PC-3 (cell line): ENCODE results near the gene OPHN1. TPM values are rescaled to one million over a fixed set of nuclear protein-coding genes. Genes with fewer than 3 reads are reported as not detected.

Experiments
- ATAC-seq: fragments of 200-7000 bp; cut with Tn5 transposase; 2 replicates; pipeline ENCODE4 v1.9.1; 2020; ENCODE audit warnings: mild to moderate bottlenecking, moderate library complexity
- BruUV-seq: library from RNA; stranded (reverse); fragments of 400-500 nt; replicated peaks from 2 replicates; lab custom pipeline; 2021; lab: Mats Ljungman, UMichigan
- CTCF ChIA-PET: fragments of 300-600 bp; sonication (Branson Sonifier 250); formaldehyde crosslinking; loops from one replicate; lab custom pipeline; 2022; ENCODE audit warnings: antibody characterized with exemption; lab: Charles Lee
- POLR2A ChIA-PET: fragments of 300-600 bp; sonication (Branson Sonifier 250); formaldehyde crosslinking; loops from one replicate; lab custom pipeline; 2022; ENCODE audit warnings: antibody characterized with exemption; ENCODE audit not compliant: unreplicated experiment; lab: Charles Lee
- DNase-seq: peaks from one replicate; pipeline ENCODE4 v3.0.0-alpha.2; 2015
- H2AFZ ChIP-seq: fragments of 300-600 bp; sonication (generic); 2 replicates; pipeline ENCODE4 v1.6.0; 2016; ENCODE audit warnings: antibody characterized with exemption, low read length
- H3F3A ChIP-seq: fragments of 300-600 bp; sonication (generic); one replicate; pipeline ENCODE4 v1.6.0; 2017; ENCODE audit warnings: antibody characterized with exemption, low read length, control low read depth, mild to moderate bottlenecking; ENCODE audit not compliant: unreplicated experiment
- H3K27ac ChIP-seq: fragments of 300-600 bp; sonication (generic); 2 replicates; pipeline ENCODE4 v1.5.1; 2016; ENCODE audit warnings: mild to moderate bottlenecking, low read length
- H3K27me3 ChIP-seq: fragments of 300-600 bp; sonication (generic); 2 replicates; pipeline ENCODE4 v1.6.1; 2016; ENCODE audit warnings: low read length, mixed read lengths
- H3K36me3 ChIP-seq: fragments of 300-600 bp; sonication (generic); 2 replicates; pipeline ENCODE4 v1.6.1; 2016; ENCODE audit warnings: low read depth, mixed run types, low read length, mixed read lengths
- H3K4me1 ChIP-seq: fragments of 300-600 bp; sonication (generic); 2 replicates; pipeline ENCODE4 v1.5.1; 2016; ENCODE audit warnings: low read length; ENCODE audit not compliant: insufficient read depth
- H3K4me2 ChIP-seq: fragments of 300-600 bp; sonication (generic); 2 replicates; pipeline ENCODE4 v1.6.0; 2016; ENCODE audit warnings: low read length
- H3K4me3 ChIP-seq: fragments of 300-600 bp; sonication (generic); 2 replicates; pipeline ENCODE4 v1.5.1; 2016; ENCODE audit warnings: mild to moderate bottlenecking, low read length, mixed read lengths
- H3K79me2 ChIP-seq: fragments of 300-600 bp; sonication (generic); 2 replicates; pipeline ENCODE4 v1.6.1; 2017; ENCODE audit warnings: low read length, mixed read lengths
- H3K9ac ChIP-seq: fragments of 300-600 bp; sonication (generic); 2 replicates; pipeline ENCODE4 v1.6.0; 2016; ENCODE audit warnings: mild to moderate bottlenecking, low read length
- H3K9me2 ChIP-seq: fragments of 300-600 bp; sonication (generic); replicated peaks from 2 replicates; pipeline ENCODE4 v1.6.1; 2016; ENCODE audit warnings: mixed run types, low read length, mixed read lengths
- H3K9me3 ChIP-seq: fragments of 300-600 bp; sonication (generic); 2 replicates; pipeline ENCODE4 v1.6.1; 2016; ENCODE audit warnings: low read length, mixed read lengths
- H4K20me1 ChIP-seq: fragments of 300-600 bp; sonication (generic); 2 replicates; pipeline ENCODE4 v1.6.1; 2016; ENCODE audit warnings: low read length, mixed read lengths
- CTCF ChIP-seq: fragments of 300-600 bp; sonication (generic); conservative IDR thresholded peaks from 2 replicates; pipeline ENCODE4 v1.5.1; 2017; ENCODE audit warnings: antibody characterized with exemption, low read depth, mild to moderate bottlenecking, low read length
- EZH2 ChIP-seq: fragments of 300-600 bp; sonication (generic); IDR thresholded peaks from one replicate; pipeline ENCODE4 v1.6.1; 2017; ENCODE audit warnings: antibody characterized with exemption, mild to moderate bottlenecking, low read length; ENCODE audit not compliant: unreplicated experiment
- EZH2phosphoT487 ChIP-seq: fragments of 300-600 bp; sonication (generic); IDR thresholded peaks from 2 replicates; pipeline ENCODE4 v1.6.1; 2018; ENCODE audit warnings: mild to moderate bottlenecking, antibody characterized with exemption, low read length, borderline replicate concordance
- intact Hi-C: fragments of 100-400 bp; cut with micrococcal nuclease; formaldehyde crosslinking; loops from 2 replicates; pipeline ENCODE4 v1.9.0; 2023
- total RNA-seq: library from RNA; depleted of rRNA; stranded (reverse); fragments of >200 nt; gene quantifications from 2 replicates; pipeline ENCODE4 v1.2.3, GENCODE V29; 2014

The OPHN1 gene
- total RNA-seq, 1 experiment from 2014 or later, result 6.0 TPM

GRCh38 chrX:68090266-68090665, 343.0 kb downstream of the OPHN1 start:
- no peaks in the 10 kb centered on the region for H3K36me3 ChIP-seq
- CTCF ChIA-PET, result no interaction called here
- no peak for ATAC-seq
- no peak overlapping the region for H3K9ac ChIP-seq
- no peak for DNase-seq
- BruUV-seq, result no TSS peak
- no peak for TF ChIP-seq EZH2
- TF ChIP-seq CTCF, result 0 out of 2 replicates have a peak, but pooled peaks have one; percentile 13
- no peaks in the 10 kb centered on the region for H3K4me1 ChIP-seq
- H3K27ac ChIP-seq, result no peak overlapping the region
- H3K27me3 ChIP-seq, result no peaks in the 10 kb centered on the region
- POLR2A ChIA-PET, result no interaction called here
- intact Hi-C loops, result no loop called here
- H3K79me2 ChIP-seq, result no peaks in the 10 kb centered on the region
- H3K9me2 ChIP-seq, result no peaks in the 10 kb centered on the region
- H2AFZ ChIP-seq, result no peak overlapping the region
- no peak overlapping the region for H3K4me2 ChIP-seq
- H3K9me3 ChIP-seq, result no peaks in the 10 kb centered on the region
- no peak overlapping the region for H3K4me3 ChIP-seq
- no peaks in the 10 kb centered on the region for H3F3A ChIP-seq
- H4K20me1 ChIP-seq, result no peaks in the 10 kb centered on the region

- Histone ChIP-seq H2AFZ (no peak overlapping the region), H3K27ac (no peak overlapping the region), H3K4me3 (no peak overlapping the region), H3K36me3 (no peaks in the 10 kb centered on the region), H3K27me3 (no peaks in the 10 kb centered on the region), H3K9me3 (no peaks in the 10 kb centered on the region), H3K9ac (no peak overlapping the region), H3K4me2 (no peak overlapping the region), H4K20me1 (no peaks in the 10 kb centered on the region), H3K9me2 (no peaks in the 10 kb centered on the region), H3F3A (no peaks in the 10 kb centered on the region), H3K79me2 (no peaks in the 10 kb centered on the region), H3K4me1 (no peaks in the 10 kb centered on the region)
- no TSS peak for BruUV-seq
- ATAC-seq (no peak), DNase-seq (no peak)
- no peak for TF ChIP-seq CTCF
- CTCF ChIA-PET, result no interaction called here
- intact Hi-C loops, result no loop called here
- POLR2A ChIA-PET, result no interaction called here
Observed at GRCh38 chrX:68087526-68087925, 345.8 kb downstream of the OPHN1 start.

DNA sequence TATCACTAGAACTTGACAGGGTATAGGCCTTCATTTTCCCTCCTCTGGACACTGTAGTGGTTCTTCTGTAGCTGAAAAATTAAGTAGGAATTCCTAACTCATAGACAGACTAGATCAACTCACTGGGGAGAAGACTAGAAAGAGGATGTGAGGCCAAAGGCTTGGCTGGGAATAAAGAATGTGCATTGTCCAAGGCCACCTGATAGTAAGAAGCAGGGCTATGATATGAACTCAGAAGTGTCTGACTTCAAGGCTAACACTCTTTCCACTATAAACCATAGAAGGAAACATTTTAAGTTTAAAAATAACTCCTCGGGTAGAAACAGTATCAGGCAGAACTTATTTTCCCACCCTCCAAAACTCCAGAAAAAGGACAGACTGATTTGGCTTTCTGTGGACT, 346.6 kb downstream of the OPHN1 start:
- Histone ChIP-seq H3K4me2 (no peak overlapping the region), H3K79me2 (no peaks in the 10 kb centered on the region), H3K36me3 (no peaks in the 10 kb centered on the region), H3K27ac (no peak overlapping the region), H3K4me3 (no peak overlapping the region), H4K20me1 (no peaks in the 10 kb centered on the region), H3K4me1 (no peaks in the 10 kb centered on the region), H2AFZ (no peak overlapping the region), H3K9me3 (no peaks in the 10 kb centered on the region), H3F3A (no peaks in the 10 kb centered on the region), H3K9me2 (no peaks in the 10 kb centered on the region), H3K27me3 (no peaks in the 10 kb centered on the region), H3K9ac (no peak overlapping the region)
- no peak for ATAC-seq
- no TSS peak for BruUV-seq
- DNase-seq, result no peak
- ChIA-PET POLR2A (no interaction called here), CTCF (no interaction called here)
- intact Hi-C loops, result no loop called here
- TF ChIP-seq EZH2 (no peak), EZH2phosphoT487 (no peak), CTCF (no peak)
